Thyroid gland (tissue), 4 donors: ENCODE measurements around the gene SYN1.

ENCODE experiments used
- POLR2A ChIP-seq, 2 donors: fragments of 450-650 bp; IDR thresholded peaks; one replicate each; pipeline ENCODE4 v1.6.1; 2017; ENCODE audit warnings: antibody characterized with exemption in 2 of 2, mild to moderate bottlenecking in 2 of 2, moderate library complexity in 1 of 2
- TF ChIP-seq, protein P1 (sequence below), 6 experiments: fragments of 200-600 bp in 3 of 6; fragments of 450-650 bp in 3 of 6; sonication (generic) in 3 of 6; IDR thresholded peaks; one replicate each; pipeline ENCODE4 v1.5.1; 2016 to 2019; ENCODE audit warnings: antibody characterized with exemption in 6 of 6, mild to moderate bottlenecking in 2 of 6, inconsistent platforms in 1 of 6, moderate library complexity in 1 of 6

DNA sequence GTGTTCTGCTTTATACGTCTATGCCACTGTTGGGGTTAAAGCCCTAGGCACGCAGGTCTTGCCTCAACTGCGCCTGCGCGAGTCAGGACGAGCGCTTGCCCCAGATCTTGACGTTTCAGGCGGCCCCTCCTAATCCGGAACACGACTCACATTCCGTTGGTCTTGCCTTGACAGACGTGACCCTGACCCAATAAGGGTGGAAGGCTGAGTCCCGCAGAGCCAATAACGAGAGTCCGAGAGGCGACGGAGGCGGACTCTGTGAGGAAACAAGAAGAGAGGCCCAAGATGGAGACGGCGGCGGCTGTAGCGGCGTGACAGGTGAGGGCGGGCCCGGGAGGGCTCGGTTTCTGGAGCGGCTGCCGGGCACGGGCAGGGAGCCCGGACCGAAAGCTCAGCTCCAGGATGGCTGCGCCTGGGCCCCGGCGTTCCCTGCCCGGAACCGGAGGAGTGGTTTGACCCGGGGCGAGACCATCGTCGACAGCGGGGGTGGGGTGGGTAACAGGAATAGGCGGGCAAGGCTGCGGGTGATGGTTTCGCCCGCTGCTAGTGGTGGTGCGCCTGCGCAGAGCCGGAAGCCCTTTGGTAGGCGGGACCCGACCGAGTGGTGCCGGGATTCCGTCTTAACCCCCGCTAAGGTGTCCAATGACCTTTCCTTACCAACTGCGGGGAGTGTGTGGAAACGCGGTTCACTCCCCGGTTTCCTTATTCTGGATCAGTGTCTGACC, 58.6 kb downstream of the SYN1 start, which contains the start of gene ARAF:
- peak in 1 of 2 donors; percentile 80 for TF ChIP-seq POLR2A (IDR thresholded peaks at IDR 0.05)
- TF ChIP-seq, protein P1, sequence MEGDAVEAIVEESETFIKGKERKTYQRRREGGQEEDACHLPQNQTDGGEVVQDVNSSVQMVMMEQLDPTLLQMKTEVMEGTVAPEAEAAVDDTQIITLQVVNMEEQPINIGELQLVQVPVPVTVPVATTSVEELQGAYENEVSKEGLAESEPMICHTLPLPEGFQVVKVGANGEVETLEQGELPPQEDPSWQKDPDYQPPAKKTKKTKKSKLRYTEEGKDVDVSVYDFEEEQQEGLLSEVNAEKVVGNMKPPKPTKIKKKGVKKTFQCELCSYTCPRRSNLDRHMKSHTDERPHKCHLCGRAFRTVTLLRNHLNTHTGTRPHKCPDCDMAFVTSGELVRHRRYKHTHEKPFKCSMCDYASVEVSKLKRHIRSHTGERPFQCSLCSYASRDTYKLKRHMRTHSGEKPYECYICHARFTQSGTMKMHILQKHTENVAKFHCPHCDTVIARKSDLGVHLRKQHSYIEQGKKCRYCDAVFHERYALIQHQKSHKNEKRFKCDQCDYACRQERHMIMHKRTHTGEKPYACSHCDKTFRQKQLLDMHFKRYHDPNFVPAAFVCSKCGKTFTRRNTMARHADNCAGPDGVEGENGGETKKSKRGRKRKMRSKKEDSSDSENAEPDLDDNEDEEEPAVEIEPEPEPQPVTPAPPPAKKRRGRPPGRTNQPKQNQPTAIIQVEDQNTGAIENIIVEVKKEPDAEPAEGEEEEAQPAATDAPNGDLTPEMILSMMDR (IDR thresholded peaks at IDR 0.05), result no peak
